DMS79 treated with DMSO at 0.1 percent for 48 hours (cell line): Measurements from ENCODE around the gene SH3RF3.

Experiments
- DNase-seq: peaks from one replicate; lab custom pipeline; 2025; lab: John Stamatoyannopoulos, UW

Gene SH3RF3

GRCh38 chr2:109418716-109419115, 289.7 kb downstream of the SH3RF3 start:
- no peak for DNase-seq

DNA sequence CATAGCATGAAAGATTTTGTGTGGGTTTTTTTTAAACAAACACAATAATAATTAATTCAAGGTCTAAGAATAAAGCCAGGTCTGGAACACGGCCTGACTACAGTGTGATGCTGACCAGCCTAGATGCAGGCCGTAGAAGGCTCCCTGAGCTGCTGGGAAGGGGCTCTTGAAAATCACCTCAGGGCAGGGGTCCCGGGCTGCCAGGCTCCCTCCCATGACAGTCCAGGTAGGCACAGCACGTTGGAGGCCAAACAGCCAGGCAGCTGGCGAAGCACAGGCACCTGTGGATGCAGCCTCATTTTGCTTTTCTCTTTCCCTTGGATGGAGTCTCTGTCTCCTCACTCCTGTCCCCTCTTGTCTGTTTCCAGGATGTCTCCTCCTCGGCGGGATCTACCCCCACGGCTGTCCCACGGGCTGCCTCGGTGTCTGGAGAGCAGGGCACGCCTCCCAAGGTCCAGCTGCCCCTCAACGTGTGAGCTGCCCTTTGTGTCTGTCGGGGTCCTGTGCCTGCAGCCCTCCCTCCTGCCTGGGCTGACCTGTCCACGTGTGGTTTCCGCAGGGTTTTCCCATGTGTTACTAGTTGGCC, 290.3 kb downstream of the SH3RF3 start:
- DNase-seq = no peak

DNA sequence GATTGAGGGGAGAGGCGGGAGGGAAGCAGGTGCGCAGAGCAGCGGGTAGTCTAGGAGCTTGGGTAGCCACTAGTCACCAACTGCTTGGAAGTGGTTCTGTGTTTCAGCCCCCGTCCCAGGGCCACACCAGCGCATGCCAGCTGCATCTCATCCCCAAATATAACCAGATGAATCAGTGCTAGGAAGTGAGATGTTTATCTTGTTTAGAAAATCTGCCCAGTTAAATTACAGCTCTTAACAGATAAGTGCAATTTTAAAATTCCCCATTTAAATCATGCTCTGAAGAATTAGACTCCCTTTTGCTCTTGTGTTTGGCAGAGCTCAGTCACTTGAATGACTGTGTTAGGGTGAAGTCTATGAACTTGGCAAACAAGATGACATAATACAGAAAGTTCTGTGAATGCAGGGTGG, 291.0 kb downstream of the SH3RF3 start:
- DNase-seq = no peak

DNA sequence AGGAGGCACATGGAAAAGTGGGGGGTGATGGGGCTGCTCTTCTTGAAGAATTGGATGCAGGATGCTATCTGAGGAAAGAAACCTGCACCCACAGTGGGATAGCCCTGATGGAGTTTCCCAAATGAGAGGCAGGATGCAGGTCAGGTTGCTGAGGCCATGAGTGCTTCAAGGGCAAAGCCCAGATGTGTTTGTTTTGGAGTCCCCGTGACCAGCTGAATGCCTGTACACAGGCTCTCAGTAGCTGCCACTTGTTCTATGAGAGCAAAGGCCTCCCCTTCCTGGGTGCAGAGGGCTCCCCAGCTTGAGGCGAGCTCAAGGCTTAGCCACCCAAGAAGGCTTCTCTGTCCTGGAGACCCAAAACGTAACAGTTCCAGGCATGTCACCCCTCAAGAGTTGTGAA, 292.1 kb downstream of the SH3RF3 start:
- DNase-seq = no peak

DNA sequence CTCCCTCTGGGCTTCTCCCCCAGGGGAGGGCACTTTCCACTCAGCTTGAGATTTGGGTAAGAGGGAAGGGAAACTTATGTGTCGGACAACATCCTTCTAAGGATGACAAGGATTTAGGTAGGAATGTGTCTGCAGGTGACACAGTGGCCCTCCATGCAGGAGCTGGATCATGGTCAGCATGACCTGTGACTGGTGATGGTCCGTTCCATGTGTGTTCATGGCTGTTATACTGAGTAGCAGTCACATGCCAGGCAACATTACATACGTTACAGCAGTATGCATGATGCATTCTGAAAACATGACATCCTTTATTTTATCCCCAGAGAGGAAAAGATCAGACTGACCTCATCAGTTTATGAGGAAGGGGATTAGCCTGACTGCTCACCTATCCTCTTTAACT, 292.6 kb downstream of the SH3RF3 start:
- no peak for DNase-seq

- DNase-seq = no peak
These were observed 293.2 kb downstream of the SH3RF3 start for GRCh38 chr2:109422071-109422757.

- DNase-seq = no peak
These were observed 293.9 kb downstream of the SH3RF3 start for GRCh38 chr2:109422758-109423500.

- DNase-seq = no peak
These were observed 294.8 kb downstream of the SH3RF3 start for GRCh38 chr2:109423556-109424359.

GRCh38 chr2:109425411-109425810, 296.4 kb downstream of the SH3RF3 start:
- DNase-seq = no peak

- no peak for DNase-seq
These were observed 298.7 kb downstream of the SH3RF3 start for GRCh38 chr2:109427661-109428091.

- DNase-seq = no peak
These were observed 299.3 kb downstream of the SH3RF3 start for GRCh38 chr2:109428281-109428680.

GRCh38 chr2:109428841-109429566, 300.0 kb downstream of the SH3RF3 start:
- no peak for DNase-seq

- no peak for DNase-seq
These were observed 300.7 kb downstream of the SH3RF3 start for GRCh38 chr2:109429567-109430328.

- no peak for DNase-seq
These were observed 301.3 kb downstream of the SH3RF3 start for GRCh38 chr2:109430329-109430636.

DNA sequence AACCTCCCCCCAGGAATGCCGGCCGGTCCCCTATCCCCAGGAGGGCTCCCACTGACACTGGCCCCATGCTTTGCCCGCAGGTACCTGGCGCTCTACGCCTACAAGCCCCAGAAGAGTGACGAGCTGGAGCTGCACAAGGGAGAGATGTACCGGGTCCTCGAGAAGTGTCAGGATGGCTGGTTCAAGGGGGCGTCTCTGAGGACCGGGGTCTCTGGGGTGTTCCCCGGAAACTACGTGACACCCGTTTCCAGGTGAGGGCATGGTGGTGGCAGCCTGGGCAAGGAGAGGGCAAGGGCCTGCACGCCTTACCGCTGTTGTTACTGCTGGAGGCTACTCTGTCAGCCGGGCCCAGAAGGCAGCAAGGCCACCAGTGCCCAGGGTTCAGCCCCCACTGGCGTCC, 303.4 kb downstream of the SH3RF3 start:
- no peak for DNase-seq

- DNase-seq = no peak
These were observed 304.5 kb downstream of the SH3RF3 start for GRCh38 chr2:109433486-109433885.

DNA sequence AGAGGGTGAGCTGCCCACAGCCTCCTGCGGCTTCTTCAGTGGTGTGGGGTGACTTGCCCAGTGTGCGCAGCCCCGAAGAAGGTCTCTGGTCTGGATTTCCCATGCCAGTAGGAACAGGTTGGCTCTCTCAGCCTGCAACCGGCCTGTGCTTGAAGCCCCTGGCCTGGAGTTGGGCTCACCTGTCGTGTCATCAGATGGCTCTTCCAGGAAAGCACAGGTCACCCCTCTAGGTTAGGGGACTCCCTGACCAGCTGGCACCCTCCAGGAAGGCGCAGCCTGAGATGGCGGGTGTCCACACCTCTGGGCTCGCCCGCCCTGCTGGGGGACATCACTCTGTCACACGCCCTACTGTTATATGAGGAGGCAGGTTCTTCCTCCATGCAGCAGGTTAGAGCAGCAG, 304.9 kb downstream of the SH3RF3 start:
- no peak for DNase-seq

DNA sequence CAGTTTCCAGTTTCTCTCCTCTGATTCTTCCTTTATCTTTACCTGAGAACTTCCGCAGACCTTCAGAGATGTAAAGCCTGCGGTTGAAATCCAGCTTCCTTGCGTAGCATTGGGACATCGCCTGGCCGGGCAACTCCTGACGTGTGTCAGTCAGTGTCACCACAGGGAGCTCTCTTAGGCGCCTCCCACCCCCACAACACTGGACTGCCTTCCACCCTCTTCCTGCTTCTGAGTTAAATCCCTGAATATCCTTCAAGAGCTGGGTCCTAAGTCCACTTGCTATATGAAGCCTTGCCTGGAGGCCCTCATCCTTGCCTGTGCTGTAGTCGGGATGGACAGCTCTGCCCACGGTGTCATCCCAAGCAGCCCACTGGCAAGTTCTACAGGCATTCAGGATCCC, 305.3 kb downstream of the SH3RF3 start:
- no peak for DNase-seq

DNA sequence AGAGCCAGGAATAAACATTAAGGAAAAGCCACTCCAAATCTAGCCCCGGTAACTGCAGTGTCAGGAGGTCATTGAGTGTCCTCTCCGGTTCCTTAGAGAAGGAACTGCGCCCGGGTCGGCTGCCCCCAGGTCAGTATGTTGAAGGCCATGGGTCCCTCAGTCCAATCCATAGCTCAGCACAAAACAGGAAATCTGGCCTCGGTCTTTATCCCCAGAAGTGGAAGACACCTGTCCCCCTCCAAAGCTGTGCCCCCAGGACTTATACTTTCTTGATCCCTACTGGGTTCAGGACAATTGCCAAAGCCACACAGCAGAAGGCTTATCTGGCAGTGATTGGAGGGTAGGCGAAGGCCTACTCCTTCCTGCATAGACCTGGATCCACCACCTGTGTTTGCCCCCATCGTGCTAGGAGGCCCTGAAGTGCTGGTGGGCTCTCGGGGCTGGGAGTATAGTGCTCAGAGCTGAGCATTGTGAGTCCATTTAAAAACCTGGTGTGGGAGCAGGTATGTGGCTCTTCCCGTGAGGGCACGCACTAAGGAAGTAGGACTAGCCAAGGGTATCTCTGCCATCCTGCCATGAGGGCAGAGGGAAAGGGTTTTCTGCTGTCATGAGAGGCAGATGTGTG, 306.2 kb downstream of the SH3RF3 start:
- no peak for DNase-seq

GRCh38 chr2:109435901-109436598, 307.0 kb downstream of the SH3RF3 start:
- DNase-seq = no peak
